GM21717 (cell line): ENCODE measurements around the gene MEI4.
"Not testable (repeated sequence)": the region's sequence is repeated elsewhere in the genome, so short reads cannot be mapped to it uniquely, and the experiment has no call there.

Experiments
- ATAC-seq: cut with Tn5 transposase; IDR thresholded peaks from one replicate; pipeline ENCODE4 v1.9.1; 2021; ENCODE audit warnings: mild to moderate bottlenecking, moderate library complexity; ENCODE audit not compliant: unreplicated experiment

Gene MEI4, protein sequence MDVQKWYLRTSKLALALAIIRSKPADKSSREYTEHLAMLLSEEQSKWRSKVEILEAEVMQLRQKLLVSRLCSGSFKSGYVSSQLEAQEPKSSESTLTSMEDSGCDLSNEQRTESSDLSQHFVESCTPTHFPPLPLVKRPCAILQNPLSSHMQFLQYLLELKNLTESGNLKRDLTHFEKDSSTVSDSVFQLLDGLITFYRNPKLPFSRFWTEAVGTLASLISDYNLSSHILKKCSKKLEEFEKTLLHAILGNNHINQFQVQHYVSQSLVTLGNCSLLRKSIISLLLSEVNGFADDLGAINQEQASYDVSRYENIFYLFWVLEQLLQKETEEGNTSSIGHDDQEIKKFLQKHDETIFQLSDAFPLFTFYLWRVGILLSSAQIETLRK

DNA sequence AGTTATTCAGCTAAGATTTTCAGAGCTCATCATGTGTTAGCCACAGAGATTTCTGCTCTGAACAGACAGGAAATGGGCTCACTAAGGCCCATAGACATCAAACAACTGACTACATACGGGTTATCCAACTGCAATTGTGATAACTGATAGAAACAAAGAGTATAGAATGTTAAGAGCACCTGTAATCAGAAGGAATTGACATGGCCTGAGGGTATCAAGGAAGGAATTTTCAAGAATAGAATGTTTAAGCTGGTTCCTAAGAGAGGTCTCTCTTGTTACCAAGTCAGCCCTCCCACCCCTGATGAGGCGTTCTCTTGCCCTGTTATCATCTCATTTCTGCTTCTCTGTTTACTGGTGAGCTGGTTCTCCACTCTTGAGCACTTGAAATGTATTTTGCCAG, at the start of gene MEI4:
Gene MEI4 (plus strand): TSS at position 301 of the 400 bp plus-strand sequence. CDS start 37,633 bp downstream, outside the sequence.
- ATAC-seq = no peak

GRCh38 chr6:77604476-77604875, 48.4 kb upstream of the MEI4 start:
- no peak for ATAC-seq

DNA sequence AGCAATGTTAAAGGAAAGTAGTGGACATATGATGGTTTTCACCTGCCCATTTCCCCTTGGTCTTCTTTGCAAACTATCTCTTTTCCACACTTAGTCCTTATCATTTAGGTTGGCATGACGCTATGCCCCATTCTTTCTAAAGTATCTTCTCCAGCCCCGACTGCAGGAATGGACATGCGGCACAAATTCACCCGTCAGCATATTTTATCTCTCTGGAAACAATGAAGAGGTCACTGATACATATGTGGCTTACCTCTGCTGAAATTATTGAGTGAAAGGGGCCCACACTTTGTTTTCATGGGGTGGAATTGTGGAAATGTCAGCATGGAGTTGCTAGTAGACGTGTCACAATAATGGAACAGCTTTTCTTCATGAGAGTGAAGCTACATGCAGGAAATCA, 45.8 kb upstream of the MEI4 start:
- ATAC-seq = no peak

DNA sequence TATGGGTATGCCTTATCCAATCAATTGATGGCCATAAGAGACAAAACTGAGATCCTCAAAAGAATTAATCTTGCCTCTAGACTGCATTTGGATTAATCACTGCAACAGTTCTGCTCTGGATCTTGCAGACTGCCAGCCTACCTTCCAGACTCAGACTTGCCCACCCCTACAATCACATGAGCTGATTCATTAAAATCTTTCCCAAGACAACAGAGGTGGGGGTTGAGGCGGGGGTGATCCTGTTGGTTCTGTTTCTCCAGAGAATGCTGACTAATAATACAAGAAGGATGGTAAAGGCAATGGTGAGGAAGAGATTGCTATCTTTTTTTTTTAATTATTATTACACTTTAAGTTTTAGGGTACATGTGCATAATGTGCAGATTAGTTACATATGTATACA, 43.7 kb upstream of the MEI4 start:
- no peak for ATAC-seq

GRCh38 chr6:77619114-77619513, 33.7 kb upstream of the MEI4 start:
- no peak for ATAC-seq

GRCh38 chr6:77620278-77620882, 32.5 kb upstream of the MEI4 start:
- no peak for ATAC-seq

- no peak for ATAC-seq
Observed at GRCh38 chr6:77624515-77624914, 28.3 kb upstream of the MEI4 start.

DNA sequence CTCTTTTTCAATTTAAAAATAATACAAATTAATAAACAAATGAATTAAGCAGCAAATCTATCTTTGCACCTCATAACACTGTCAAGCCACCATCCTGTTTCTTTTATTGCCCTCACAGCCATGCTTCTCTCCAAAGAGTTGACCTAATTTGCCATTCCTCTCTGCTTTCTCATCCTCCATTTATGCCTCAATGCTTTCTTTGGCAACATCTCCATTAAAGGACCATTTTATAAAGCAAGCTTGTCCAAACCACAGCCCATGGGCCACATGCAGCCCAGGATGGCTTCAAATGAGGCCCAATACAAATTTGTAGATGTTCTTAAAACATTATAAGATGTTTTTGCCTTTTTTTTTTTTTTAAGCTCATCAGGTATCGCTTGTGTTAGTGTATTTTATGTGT, 26.4 kb upstream of the MEI4 start:
- ATAC-seq = no peak

GRCh38 chr6:77630014-77630413, 22.8 kb upstream of the MEI4 start:
- ATAC-seq = no peak

GRCh38 chr6:77633471-77633870, 19.4 kb upstream of the MEI4 start:
- no peak for ATAC-seq

DNA sequence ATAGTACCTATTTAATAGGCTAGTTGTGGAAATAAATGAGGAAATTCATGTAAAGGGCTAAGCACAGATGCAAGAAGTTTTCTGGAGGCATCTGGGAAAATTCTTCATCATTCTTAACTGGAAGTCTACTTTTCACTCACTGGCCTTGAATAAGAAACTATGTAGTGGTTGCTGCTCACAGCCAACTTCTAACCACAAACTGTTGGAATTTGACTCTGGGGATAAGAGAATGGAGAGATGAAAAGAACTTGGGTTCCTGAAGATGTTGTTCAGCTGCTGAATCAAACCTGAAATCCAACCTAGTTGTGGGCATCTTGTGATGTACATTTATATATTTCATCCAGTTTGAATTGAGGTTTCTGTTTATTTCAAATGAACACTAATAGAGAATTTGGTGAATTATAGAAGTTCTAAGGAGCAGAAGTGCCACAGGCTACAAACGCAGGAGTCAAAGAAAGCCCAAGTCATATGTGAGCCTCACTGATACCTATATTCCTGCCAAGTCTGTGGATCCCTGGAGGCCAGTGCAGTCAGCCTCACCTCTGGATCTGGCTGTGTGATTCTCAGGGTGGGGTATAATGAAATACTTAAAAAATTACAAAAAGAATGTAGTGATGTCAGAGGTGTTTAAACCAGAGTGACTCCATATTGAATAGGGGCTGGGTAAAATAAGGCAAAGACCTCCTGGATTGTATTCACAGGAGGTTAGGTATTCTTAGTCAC, 18.7 kb upstream of the MEI4 start:
- ATAC-seq = no peak

- ATAC-seq = no peak
Observed at GRCh38 chr6:77638129-77638830, 14.6 kb upstream of the MEI4 start.

GRCh38 chr6:77644102-77644705, 8.6 kb upstream of the MEI4 start:
- ATAC-seq = no peak

GRCh38 chr6:77650098-77650663, 2.7 kb upstream of the MEI4 start:
- ATAC-seq = no peak

GRCh38 chr6:77653816-77654215, 977 bp downstream of the MEI4 start:
- ATAC-seq = no peak

DNA sequence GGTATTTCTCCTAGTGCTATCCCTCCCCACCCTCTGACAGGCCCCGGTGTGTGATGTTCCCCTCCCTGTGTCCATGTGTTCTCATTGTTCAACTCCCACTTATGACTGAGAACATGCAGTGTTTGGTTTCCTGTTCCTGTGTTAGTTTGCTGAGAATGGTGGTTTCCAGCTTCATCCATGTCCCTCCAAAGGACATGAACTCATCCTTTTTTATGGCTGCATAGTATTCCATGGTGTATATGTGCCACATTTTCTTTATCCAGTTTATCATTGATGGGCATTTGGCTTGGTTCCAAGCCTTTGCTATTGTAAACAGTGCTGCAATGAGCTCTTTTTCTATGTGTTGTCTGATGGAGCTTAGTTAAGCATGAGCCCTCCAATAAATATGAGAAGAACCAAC, 2.2 kb downstream of the MEI4 start:
- ATAC-seq = not testable (repeated sequence)

- no peak for ATAC-seq
Observed at GRCh38 chr6:77656999-77657764, 4.3 kb downstream of the MEI4 start.

- ATAC-seq = no peak
Observed at GRCh38 chr6:77666340-77666739, 13.5 kb downstream of the MEI4 start.

DNA sequence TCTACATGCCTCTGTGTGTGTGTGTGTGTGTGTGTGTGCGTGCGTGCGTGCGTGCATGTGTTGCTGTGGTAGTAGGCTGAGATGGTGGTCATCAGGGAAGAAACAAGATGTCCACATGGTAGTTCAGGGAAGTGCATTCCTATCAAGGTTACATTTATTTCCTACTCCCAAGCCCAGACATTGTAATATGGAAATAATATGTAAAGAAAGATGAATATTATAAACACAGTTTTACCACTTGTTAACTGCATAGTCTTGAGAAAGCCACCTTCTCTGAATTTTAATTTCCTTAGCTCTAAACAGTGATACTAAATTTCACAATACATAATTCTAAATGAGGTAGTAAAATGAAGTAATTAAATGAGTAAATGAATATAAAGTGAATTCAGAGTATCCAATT, 14.0 kb downstream of the MEI4 start:
- no peak for ATAC-seq

DNA sequence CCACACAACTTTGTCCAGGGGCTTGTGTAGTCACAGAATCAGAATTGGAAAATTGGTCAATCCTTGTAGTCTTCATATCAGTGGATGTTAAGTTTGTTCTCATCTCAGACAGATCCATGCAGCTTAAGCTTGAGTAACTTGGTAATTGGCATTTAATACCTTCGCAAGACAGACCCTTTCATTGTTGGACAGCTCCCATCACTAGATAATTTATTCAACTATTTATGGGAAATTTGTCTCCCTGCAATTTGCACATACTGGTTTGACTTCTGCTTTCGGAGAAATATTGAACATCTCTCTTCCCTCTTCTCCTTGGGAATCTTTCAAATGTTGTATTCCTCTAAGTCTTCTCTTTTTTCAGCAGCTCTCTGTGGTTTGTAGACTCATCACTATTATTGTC, 17.1 kb downstream of the MEI4 start:
- no peak for ATAC-seq
